Measurements from ENCODE around the gene PLD4.
"Not testable (repeated sequence)": the region's sequence is repeated elsewhere in the genome, so short reads cannot be mapped to it uniquely, and the experiment has no call there.

PLD4 gene

DNA sequence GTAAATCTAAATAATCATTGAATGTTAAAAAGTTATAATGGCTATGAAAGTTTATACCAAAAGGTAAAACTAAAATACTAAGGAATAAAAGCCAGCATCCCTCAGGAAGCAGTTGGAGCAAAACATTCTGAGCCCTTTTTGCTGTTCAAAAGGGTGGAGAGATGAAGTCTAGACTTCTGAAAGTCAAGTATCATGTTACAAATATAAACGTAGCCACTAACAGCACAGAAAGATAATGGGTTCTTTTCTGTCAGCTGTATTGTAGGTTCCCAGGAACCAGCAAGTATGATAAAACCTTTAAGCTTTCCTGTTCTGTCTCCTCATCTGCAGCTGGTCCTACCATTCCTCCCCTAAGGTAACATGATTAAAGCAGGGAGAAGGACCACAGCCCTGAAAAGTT, 16.4 kb upstream of the PLD4 start:
- no peak for DNase-seq (ENCODE audit: low read depth in 2 of 2)
- TF ChIP-seq CTCF (IDR thresholded peaks at IDR 0.05; ENCODE audit: low read depth, low read length) = no peak

DNA sequence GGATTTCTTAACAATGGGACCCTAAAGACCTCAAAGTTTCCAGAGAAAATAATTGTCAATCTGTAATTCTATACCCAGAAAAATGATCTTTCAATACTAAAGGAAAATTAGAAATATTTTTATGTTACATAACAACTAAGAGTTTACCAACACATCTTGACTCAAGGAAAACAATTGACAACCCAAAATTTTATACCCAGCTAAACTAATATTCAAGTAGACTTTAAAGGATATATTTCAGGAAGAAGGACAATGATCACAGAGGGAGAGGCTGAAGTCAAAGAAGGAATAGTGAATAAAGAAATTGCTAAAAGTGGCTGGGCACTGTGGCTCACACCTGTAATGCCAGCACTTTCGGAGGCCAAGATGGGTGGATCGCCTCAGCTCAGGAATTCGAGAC, 12.6 kb upstream of the PLD4 start:
- TF ChIP-seq CTCF (IDR thresholded peaks at IDR 0.05; ENCODE audit: low read depth, low read length) = no peak
- no peak for DNase-seq (ENCODE audit: low read depth in 2 of 2)
- no peak overlapping the region for H3K4me3 ChIP-seq (replicated peaks in 1 of 2; ENCODE audit: low read depth in 2 of 2, low read length in 2 of 2)

More for the DNA sequence above, 16.4 kb upstream of the PLD4 start:
- H3K4me3 ChIP-seq (replicated peaks in 1 of 2; ENCODE audit: low read depth in 2 of 2, low read length in 2 of 2) = no peak overlapping the region

- no peak for TF ChIP-seq CTCF (IDR thresholded peaks at IDR 0.05; ENCODE audit: low read depth, low read length)
- no peak for DNase-seq (ENCODE audit: low read depth in 2 of 2)
- no peak overlapping the region for H3K4me3 ChIP-seq (replicated peaks in 1 of 2; ENCODE audit: low read depth in 2 of 2, low read length in 2 of 2)
These were observed 11.2 kb upstream of the PLD4 start for GRCh38 chr14:104913435-104913834.

DNA sequence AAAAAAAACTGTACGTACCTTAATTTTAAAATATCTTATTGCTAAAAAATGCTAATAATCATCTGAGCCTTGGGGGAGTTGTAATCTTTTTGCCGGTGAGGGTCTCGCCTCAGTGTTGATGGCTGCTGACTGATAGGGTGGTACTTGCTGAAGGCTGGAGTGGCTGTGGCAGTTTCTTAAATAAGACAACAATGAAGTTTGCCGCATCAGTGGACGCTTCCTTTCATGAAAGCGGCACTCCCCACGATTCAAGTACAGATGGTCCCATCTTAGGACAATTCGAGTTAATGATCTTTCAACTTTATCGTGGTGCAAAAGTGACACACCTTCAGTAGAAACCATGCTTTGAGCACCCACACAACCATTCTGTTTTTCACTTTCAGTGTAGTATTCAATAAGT, 7.6 kb upstream of the PLD4 start:
- no peak for TF ChIP-seq CTCF (IDR thresholded peaks at IDR 0.05; ENCODE audit: low read depth, low read length)
- no peak for DNase-seq (ENCODE audit: low read depth in 2 of 2)
- H3K4me3 ChIP-seq (replicated peaks in 1 of 2; ENCODE audit: low read depth in 2 of 2, low read length in 2 of 2) = no peak overlapping the region

DNA sequence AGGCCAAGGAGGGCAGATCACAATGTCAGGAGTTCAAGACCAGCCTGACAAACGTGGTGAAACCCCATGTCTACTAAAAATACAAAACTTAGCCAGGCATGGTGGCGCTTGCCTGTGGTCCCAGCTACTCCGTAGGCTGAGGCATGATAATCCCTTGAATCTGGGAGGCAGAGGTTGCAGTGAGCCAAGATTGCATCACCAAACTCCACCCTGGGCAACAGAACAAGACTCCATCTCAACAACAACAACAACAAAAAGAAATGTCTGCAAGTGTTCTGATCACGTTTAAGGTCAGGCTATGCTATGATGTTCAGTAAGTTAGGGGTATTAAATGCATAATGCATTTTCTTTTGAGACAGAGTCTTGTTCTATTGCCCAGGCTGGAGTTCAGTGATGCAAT, 6.7 kb upstream of the PLD4 start:
- no peak for DNase-seq (ENCODE audit: low read depth in 2 of 2)
- no peak overlapping the region for H3K4me3 ChIP-seq (replicated peaks in 1 of 2; ENCODE audit: low read depth in 2 of 2, low read length in 2 of 2)
- no peak for TF ChIP-seq CTCF (IDR thresholded peaks at IDR 0.05; ENCODE audit: low read depth, low read length)

DNA sequence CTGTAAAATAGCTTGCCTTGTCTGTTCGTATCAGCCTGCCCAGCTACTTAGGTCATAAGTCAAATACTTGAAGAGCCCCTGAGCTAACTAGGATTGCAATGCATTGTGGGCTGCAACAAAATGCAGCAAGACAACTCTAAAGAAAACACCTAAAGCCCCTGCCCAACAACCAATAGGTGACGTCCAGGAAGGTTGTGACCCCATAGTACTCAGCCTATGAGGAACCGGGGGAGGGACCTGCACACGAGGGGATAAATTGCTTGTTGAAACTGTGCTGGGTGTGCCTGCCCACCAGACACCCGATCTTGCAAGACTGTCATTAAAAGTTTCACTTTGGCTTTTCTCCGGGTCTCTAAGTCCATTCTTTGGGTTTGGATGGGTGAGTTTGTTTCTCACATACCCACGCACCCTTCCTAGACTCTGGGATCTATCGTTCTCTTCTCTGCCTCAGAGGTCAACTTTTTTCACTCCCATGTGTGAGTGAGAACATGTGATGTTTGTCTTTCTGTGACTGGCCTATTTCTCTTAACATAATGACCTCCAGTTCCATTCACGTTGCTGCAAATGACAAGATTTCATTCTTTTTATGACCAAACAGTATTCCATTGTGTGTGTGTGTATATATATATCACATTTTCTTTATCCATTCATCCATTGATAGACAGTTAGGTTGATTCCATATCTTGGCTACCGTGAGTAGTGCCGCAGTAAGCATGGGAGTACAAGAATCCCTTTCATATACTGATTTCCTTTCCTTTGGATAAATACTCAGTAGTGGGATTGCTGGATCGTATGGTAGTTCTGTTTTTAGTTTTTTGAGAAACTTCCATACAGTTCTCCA, 5.3 kb upstream of the PLD4 start:
- not testable (repeated sequence) for DNase-seq (ENCODE audit: low read depth in 2 of 2); H3K4me3 ChIP-seq (replicated peaks in 1 of 2; ENCODE audit: low read depth in 2 of 2, low read length in 2 of 2)

DNA sequence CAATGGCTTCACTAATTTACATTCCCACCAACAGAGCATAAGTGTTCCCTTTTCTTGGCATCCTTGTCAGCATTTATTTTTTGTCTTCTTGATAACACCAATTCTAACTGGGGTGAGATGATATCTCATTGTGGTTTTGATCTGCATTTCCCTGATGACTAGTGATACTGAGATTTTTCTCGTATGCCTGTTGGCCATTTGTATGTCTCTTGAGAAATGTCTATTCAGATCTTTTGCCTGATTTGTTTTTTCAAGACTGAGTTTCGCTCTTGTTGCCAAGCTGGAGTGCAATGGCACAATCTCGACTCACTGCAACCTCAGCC, 4.7 kb upstream of the PLD4 start:
- TF ChIP-seq CTCF (IDR thresholded peaks at IDR 0.05; ENCODE audit: low read depth, low read length) = no peak
- no peak for DNase-seq (ENCODE audit: low read depth in 2 of 2)
- H3K4me3 ChIP-seq (replicated peaks in 1 of 2; ENCODE audit: low read depth in 2 of 2, low read length in 2 of 2) = no peak overlapping the region
